Measurements from ENCODE around the gene RBM39.
"Not testable (repeated sequence)": the region's sequence is repeated elsewhere in the genome, so short reads cannot be mapped to it uniquely, and the experiment has no call there.

The RBM39 gene

DNA sequence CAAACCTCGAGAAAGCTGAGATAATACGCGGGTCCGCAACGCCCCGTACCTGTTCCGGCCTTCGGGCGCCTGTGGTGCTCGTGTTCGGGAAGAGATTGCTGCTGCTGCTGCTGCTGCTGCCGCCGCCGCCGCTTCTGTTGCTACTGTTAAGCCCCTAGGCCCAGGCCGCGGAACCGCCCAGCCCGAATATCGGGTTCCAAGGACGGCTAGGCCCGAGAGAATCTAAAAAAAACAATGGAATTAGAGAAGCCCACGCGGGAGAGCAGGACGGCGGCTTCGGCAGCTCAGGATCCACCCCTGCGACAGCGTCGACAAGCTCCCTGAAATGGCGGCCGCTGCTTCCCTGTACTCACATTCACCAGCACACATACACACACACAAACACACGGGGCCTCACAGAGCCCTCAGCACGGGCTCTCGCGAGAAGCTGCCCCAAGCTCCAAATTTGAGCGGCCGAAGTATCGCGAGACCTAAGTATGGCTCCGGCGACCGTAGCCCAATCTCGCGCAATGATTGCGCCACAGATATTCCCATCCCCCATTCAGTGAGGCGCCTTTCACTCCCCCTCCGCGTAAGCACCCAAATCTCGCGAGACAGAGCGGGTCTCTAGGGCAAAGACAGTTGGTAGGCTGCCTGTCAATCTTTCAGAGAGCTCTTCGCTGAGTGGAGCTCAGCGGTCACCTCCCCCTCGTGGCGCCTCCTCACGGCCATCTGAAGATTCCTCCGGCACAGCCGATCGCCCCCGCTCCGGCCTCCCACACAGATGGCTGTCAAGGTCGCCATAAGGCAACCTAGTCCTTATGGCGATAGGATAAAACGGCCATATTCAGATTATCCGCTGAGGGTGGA, at the start of gene RBM39:
TSS of gene RBM39 (minus strand) at position 369 of the 849 bp plus-strand sequence. CDS start 1,386 bp downstream, outside the sequence.
- DNase-seq (ENCODE audit: low spot score): peak; percentile 100

- DNase-seq (ENCODE audit: low spot score): no peak
These were observed 49.8 kb upstream of the RBM39 start for GRCh38 chr20:35791821-35792220.

GRCh38 chr20:35791097-35791496, 49.0 kb upstream of the RBM39 start:
- DNase-seq (ENCODE audit: low spot score): no peak

DNA sequence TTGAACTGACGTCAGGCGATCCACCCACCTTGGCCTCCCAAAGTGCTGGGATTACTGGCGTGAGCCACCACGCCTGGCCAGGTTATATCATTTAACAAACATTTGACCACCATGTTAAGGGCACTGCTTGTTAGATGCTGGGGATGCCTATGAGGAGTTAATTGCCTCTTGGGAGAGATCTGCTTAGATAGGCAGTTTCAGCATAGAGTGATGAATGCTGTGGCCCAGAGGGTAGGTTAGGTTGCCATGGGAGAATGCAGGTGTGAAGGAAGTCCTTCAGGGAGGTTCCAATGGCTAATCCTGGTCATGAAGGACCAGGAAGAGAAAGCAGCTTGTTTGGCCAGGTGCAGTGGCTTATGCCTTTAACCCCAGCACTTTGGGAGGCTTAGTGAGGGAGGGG, 46.7 kb upstream of the RBM39 start:
- no peak for DNase-seq (ENCODE audit: low spot score)

DNA sequence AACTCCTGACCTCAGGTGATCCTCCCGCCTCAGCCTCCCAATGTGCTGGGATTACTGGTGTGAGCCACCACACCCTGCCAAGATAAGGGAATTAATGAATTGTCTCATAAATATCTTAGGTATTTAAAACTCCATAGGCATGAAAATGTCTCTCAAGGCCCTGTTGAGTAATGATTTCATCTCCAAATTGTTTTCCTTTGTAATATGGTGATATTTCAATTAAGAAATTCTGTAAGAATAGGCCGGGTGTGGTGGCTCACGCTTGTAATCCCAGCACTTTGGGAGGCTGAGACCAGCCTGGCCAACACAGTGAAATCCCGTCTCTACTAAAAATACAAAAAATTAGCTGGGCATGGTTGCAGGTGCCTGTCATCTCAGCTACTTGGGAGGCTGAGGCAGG, 43.5 kb upstream of the RBM39 start:
- DNase-seq (ENCODE audit: low spot score): not testable (repeated sequence)

DNA sequence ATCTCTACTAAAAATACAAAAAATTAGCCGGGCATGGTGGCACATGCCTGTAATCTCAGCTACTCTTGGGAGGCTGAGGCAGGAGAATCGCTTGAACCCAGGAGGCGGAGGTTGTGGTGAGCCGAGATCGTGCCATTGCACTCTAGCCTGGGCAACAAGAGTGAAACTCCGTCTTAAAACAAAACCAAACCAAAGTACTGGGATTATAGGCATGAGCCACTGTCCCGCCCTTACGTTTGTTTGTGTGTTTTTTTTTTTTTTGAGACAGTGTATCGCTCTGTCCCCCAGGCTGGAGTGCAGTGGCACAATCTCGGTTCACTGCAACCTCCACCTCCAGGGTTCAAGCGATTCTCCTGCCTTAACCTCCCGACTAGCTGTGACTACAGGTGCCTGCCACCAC, 41.8 kb upstream of the RBM39 start:
- DNase-seq (ENCODE audit: low spot score): not testable (repeated sequence)

DNA sequence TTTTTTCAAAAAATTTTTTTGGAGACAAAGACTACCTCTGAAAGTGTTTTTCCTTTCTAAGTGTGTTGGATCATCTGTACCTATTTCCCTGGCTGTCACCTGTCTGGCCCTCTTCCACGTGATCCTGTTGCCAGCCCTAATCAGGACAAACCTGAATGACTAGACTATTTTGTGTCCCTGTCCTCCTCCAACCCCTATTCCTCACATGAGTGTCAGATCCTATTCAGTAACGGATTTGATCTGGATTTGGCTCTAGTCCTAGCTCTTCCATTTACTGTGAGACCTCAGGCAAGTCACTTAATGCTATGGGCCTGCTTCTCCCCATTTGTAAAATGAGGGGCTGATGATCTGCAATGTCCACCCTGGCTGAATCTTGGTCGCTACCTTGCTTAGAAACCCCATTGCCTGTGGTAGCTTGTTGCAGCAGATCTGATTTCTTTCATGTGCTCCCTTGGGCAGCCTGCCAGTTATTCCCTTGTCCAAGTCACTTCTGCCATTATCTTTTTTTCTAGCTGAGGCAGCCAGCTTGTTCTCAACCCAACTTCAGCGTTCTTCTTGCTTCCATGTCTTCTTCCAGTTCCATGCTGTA, 34.5 kb upstream of the RBM39 start:
- peak; percentile 52 for DNase-seq (ENCODE audit: low spot score)

- no peak for DNase-seq (ENCODE audit: low spot score)
These were observed 32.3 kb upstream of the RBM39 start for GRCh38 chr20:35774391-35774790.

DNA sequence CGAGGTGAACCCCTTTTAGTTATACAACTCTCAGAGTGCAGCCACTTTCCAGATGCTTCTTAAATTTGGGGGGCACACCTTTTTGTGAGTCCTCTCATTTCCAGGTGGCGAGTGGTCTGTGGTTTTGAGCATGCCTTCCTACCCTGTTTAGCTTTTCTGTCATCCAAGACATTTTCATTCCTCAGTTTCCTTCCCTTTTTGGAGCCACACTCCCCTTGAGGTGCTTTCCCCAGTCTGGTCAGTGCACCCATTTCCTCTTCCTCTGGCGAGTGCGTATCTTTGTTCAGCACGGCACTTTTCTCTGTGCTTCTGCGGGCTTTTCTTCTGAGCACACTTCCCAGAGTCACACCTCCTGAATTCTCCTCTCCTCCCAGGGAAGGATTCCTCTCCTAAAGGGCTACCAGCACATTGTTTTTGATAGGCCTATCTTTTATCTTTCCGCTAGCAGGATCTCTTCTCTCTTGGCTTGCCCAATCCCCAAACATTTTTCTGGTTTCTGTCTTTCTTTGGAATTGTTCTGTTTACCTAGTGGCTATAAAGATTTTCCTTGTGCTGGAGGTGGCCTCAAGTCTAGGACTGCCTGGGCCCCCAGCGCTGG, 31.2 kb upstream of the RBM39 start:
- peak; percentile 70 for DNase-seq (ENCODE audit: low spot score)

DNA sequence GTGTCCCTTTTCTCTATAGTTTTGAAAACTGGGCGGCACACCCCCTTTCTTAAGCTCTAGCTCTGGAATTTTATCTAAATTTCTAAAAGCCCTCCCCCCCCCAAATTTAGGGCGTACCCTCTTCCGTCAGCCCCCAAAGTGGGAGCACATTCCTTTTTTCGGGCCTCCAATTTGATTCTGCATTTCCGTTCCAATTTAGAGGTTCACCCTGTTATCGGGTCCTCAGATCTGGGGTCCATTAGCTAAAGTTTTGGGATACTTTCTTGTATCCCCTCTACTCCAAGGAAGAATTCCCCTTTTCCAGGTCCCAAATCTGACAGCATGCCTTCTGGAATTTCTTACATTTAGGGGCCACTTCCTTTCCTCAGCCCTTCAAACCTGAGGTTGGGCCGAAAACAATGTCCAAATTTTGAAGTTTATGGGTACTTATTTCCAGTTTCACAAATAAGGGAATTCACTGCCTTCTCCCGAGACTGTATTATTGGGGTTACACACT, 30.6 kb upstream of the RBM39 start:
- DNase-seq (ENCODE audit: low spot score): no peak

DNA sequence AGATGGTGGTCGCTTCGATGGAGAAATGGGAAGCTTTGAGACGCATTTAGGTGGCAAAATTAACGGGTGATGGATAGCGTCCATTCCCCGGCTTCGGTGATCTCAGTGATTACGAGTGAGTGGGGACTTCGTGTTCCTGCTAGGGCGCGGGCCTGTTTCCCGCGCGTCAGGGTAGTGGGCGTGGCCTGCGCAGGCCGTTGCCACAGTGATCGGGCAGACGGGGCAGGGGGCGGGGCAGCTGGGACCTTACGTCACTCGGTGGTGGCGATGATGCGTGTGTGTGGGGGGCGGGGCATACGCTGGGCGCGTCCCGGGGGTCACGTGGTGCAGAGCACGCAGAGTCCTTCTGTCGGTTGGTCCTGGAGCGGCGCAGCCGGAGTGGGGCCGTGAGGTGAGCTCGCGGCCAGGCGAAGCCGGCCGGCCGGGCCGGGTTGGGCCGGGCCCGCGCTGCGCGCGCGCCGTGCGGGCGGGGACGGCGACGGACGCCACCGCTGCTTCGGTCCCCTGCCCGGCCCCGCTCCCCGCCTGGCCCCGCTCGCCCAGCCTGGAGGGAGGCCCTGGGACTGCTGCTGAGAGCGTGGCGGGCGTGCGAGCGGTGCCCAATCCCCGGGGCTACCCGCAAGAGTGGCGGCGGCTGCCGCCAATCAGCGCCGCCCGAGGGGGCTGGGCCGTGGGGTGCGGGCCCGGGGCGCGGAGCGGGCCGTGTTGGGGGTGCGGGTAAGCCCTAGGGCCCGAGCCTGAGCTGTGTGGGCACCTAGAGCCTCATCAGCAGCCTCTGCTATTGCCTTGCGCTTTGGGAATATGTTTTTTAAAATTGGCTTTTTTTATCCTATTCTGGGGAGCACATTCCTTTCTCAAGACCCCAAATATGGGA, 29.9 kb upstream of the RBM39 start, which contains the start of gene PHF20:
TSS of gene PHF20 (plus strand) at position 327 of the 874 bp plus-strand sequence. CDS start 29,508 bp downstream, outside the sequence.
- peak; percentile 92 for DNase-seq (ENCODE audit: low spot score)

- peak; percentile 36 for DNase-seq (ENCODE audit: low spot score)
These were observed 29.3 kb upstream of the RBM39 start for GRCh38 chr20:35771367-35771688.

GRCh38 chr20:35768731-35769664, 26.9 kb upstream of the RBM39 start:
- DNase-seq (ENCODE audit: low spot score): peak; percentile 94

DNA sequence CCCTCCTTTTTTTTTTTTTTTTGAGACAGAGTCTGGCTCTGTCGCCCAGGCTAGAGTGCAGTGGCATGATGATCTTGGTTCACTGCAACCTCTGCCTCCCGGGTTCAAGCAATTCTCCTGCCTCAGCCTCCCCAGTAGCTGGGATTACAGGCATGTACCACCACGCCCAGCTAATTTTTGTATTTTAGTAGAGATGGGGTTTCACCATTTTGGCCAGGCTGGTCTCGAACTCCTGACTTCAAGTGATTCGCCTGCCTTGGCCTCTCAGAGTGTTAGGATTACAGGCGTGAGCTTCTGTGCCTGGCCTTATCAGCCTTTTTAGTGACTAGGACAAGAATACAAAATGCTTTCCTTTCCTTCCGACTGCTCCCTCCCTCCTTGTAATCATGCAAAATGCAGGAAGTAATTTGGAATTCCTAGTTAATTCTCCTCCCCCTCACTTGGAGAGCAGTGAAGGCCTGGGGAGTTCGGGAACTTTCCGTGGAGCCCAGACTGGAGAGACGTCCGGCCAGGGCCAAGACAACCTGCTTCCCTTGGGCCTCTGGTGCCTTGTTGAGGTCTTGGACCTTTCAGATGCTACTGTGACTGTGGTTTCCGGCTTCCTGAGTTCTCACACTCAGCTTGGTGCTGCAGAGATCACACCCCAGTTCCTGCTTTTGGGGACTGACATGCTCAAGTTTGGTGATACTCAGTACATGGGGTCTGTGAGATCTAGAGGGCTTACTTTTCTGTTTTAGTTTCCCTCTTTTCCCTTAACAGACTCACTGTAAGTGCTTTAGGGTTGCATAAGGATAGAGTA, 25.8 kb upstream of the RBM39 start:
- peak; percentile 85 for DNase-seq (ENCODE audit: low spot score)

DNA sequence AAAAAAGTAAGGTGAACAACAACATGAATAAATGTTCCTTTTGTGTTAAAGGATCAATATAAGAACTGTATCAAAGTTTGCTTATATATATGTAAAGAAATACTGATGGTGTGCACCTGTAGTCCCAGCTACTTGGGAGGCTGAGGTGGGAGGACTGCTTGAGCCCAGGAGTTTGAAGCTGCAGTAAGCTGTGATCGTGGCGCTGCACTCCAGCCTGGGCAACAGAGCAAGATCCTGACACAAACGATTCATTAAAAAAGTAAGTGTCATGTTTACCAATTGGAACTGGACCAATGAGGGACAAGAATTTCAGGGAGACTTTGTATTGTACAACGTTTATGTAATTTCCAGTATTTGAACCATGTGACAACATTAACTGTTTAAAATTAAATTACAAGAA, 24.8 kb upstream of the RBM39 start:
- DNase-seq (ENCODE audit: low spot score): no peak

GRCh38 chr20:35764936-35765335, 22.9 kb upstream of the RBM39 start:
- not testable (repeated sequence) for DNase-seq (ENCODE audit: low spot score)

DNA sequence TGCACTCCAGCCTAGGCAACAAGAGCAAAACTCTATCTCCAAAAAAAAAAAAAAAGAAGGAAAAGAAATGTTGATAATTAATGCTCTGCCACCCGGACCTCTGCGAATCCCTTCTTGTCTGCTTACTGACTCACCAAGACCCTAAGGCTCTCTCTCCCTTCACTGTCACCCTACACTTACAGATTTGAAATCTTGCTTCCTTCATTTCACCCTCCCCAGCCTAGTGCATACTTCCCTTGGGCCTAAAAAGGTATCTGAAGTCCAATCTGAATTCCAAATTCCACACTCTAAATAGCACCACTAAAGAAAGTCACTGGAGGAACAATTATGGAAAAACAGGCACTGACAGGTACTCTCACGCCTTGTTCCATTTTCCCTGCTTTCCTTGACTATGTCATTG, 20.4 kb upstream of the RBM39 start:
- no peak for DNase-seq (ENCODE audit: low spot score)

DNA sequence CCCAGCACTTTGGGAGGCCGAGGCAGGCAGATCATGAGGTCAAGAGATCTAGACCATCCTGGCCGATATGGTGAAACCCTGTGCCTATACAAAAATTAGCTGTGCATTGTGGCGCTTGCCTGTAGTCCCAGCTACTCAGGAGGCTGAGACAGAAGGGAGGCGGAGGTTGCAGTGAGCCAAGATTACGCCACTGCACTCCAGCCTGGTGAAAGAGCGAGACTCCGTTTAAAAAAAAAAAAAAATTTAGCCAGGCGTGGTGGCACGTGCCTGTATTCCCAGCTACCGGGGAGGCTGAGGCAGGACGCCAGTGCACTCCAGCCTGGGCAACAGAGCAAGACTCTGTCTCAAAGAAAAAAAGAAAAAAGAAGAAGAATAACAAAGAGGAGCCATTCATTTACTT, 19.5 kb upstream of the RBM39 start:
- not testable (repeated sequence) for DNase-seq (ENCODE audit: low spot score)

DNA sequence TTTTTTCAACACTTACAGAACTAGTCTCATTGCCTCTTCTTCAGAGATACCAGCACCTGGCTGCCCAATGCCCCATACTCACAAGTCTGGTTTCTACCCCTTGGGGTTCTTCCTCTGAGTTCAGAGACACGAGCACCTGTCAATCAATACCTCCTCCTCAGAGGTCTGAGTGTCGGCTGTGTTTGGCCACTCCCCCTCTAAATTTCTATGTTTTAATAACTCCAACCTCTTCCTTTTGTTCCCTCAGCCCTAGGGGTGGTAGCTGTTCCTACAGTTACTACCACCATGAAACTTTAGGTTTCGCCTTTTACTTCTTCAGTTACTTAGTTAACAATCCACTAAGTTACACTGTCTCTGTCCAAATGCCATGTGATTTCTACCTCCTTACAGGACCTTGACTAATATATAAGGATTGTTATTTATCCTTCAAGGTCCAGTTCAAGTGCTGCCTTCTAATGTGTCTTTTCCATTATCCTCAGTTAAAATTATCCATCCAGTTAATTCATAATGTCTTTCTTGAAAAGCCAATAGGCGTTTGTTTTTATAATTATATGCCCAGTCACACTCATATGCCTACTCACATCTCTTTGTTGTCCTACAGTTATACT, 15.1 kb upstream of the RBM39 start:
- no peak for DNase-seq (ENCODE audit: low spot score)

GRCh38 chr20:35756404-35756803, 14.3 kb upstream of the RBM39 start:
- DNase-seq (ENCODE audit: low spot score): no peak

All from pons (tissue), 1 donor.